ENCODE measurements around the gene GIMAP8. TPM values are rescaled to one million over a fixed set of nuclear protein-coding genes. Genes with fewer than 3 reads are reported as not detected.

GIMAP8 gene
- total RNA-seq, 1 donor, result not detected

- TF ChIP-seq, protein P1, sequence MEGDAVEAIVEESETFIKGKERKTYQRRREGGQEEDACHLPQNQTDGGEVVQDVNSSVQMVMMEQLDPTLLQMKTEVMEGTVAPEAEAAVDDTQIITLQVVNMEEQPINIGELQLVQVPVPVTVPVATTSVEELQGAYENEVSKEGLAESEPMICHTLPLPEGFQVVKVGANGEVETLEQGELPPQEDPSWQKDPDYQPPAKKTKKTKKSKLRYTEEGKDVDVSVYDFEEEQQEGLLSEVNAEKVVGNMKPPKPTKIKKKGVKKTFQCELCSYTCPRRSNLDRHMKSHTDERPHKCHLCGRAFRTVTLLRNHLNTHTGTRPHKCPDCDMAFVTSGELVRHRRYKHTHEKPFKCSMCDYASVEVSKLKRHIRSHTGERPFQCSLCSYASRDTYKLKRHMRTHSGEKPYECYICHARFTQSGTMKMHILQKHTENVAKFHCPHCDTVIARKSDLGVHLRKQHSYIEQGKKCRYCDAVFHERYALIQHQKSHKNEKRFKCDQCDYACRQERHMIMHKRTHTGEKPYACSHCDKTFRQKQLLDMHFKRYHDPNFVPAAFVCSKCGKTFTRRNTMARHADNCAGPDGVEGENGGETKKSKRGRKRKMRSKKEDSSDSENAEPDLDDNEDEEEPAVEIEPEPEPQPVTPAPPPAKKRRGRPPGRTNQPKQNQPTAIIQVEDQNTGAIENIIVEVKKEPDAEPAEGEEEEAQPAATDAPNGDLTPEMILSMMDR (IDR thresholded peaks at IDR 0.05; ENCODE audit: insufficient read depth, low read depth, low read length), result no peak
- DNase-seq (ENCODE audit: low read depth), result no peak
- H3K4me3 ChIP-seq (ENCODE audit: low read depth, low read length), result no peak overlapping the region
These were observed 41.8 kb upstream of the GIMAP8 start for GRCh38 chr7:150408393-150409299.

- no peak overlapping the region for H3K4me3 ChIP-seq (ENCODE audit: low read depth, low read length)
- TF ChIP-seq, protein P1 (IDR thresholded peaks at IDR 0.05; ENCODE audit: insufficient read depth, low read depth, low read length), result no peak
- DNase-seq (ENCODE audit: low read depth), result no peak
These were observed 41.0 kb upstream of the GIMAP8 start for GRCh38 chr7:150409300-150410030.

DNA sequence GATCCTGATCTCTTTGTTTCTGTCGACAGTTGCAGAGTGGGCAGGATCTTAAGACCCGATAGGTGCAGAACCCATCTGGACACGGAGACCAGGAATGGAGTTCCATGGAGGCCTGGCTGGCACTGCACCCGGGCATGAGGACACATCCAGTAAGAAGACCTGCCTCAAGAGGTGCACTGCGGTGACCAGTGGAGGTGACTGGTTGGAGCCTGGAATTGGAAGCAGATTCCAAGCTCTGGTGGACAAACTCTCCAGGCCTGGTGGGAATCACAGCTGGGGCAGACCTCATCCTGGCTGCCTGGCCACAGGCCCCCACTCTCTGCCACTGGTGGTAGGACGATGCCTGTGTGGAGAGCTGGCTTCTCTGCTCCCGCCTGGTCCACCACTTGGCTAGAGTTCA lies 40.3 kb upstream of the GIMAP8 start:
- H3K4me3 ChIP-seq (ENCODE audit: low read depth, low read length), result no peak overlapping the region
- DNase-seq (ENCODE audit: low read depth), result no peak
- TF ChIP-seq, protein P1 (IDR thresholded peaks at IDR 0.05; ENCODE audit: insufficient read depth, low read depth, low read length), result no peak

GRCh38 chr7:150410680-150411346 lies 39.6 kb upstream of the GIMAP8 start:
- H3K4me3 ChIP-seq (ENCODE audit: low read depth, low read length), result no peak overlapping the region
- TF ChIP-seq, protein P1 (IDR thresholded peaks at IDR 0.05; ENCODE audit: insufficient read depth, low read depth, low read length), result no peak
- DNase-seq (ENCODE audit: low read depth), result no peak

GRCh38 chr7:150411606-150412005 lies 38.8 kb upstream of the GIMAP8 start:
- no peak overlapping the region for H3K4me3 ChIP-seq (ENCODE audit: low read depth, low read length)
- DNase-seq (ENCODE audit: low read depth), result no peak
- TF ChIP-seq, protein P1 (IDR thresholded peaks at IDR 0.05; ENCODE audit: insufficient read depth, low read depth, low read length), result no peak

GRCh38 chr7:150412016-150412415 lies 38.4 kb upstream of the GIMAP8 start:
- no peak overlapping the region for H3K4me3 ChIP-seq (ENCODE audit: low read depth, low read length)
- TF ChIP-seq, protein P1 (IDR thresholded peaks at IDR 0.05; ENCODE audit: insufficient read depth, low read depth, low read length), result no peak
- no peak for DNase-seq (ENCODE audit: low read depth)

Data from fibroblast of villous mesenchyme (primary cell).